HG02870 (cell line): ENCODE data around the gene TMEM128.
"Not testable (repeated sequence)": the region's sequence is repeated elsewhere in the genome, so short reads cannot be mapped to it uniquely, and the experiment has no call there.

Source experiments
- ATAC-seq: cut with Tn5 transposase; IDR thresholded peaks from one replicate; pipeline ENCODE4 v1.9.1; 2021; ENCODE audit warnings: mild to moderate bottlenecking, moderate library complexity; ENCODE audit not compliant: unreplicated experiment

Gene TMEM128

GRCh38 chr4:4200624-4201023, 47.4 kb downstream of the TMEM128 start:
- ATAC-seq, result no peak

- no peak for ATAC-seq
Measured at GRCh38 chr4:4195354-4195753, 52.7 kb downstream of the TMEM128 start.

- not testable (repeated sequence) for ATAC-seq
Measured at GRCh38 chr4:4188557-4188956, 59.5 kb downstream of the TMEM128 start.
